K562 (cell line): ENCODE results near the gene NOP16. TPM values are rescaled to one million over a fixed set of nuclear protein-coding genes. Genes with fewer than 3 reads are reported as not detected.

Experiments used
- ARID4B ChIP-seq: sonication (generic); formaldehyde crosslinking; IDR thresholded peaks from 2 replicates; pipeline ENCODE4 v1.8.0; 2022; ENCODE audit warnings: mild to moderate bottlenecking, missing genetic modification reagents
- ATF1 ChIP-seq, 2 experiments: fragments of 450-650 bp in 1 of 2; IDR thresholded peaks; 2 replicates each; pipeline ENCODE4 v1.6.1; 2016; ENCODE audit warnings: missing compliant biosample characterization in 1 of 2, missing genetic modification characterization in 1 of 2
- CXXC5 ChIP-seq: fragments of 250-450 bp; sonication (Bioruptor Pico); IDR thresholded peaks from 2 replicates; pipeline ENCODE4 v1.8.0; 2022; ENCODE audit warnings: inconsistent platforms, mild to moderate bottlenecking, moderate library complexity
- ELF1 ChIP-seq: fragments of 200-800 bp; sonication (Bioruptor generic); IDR thresholded peaks from 2 replicates; pipeline ENCODE4 v1.6.1; 2016; ENCODE audit warnings: missing genetic modification characterization, missing compliant biosample characterization
- GTF3C2 ChIP-seq: IDR thresholded peaks from 3 replicates; pipeline ENCODE4 v1.6.1; 2011; ENCODE audit warnings: borderline replicate concordance, mild to moderate bottlenecking, moderate library complexity; ENCODE audit not compliant: insufficient read length; ENCODE audit errors: extremely low read depth
- HLTF ChIP-seq: fragments of 450-650 bp; IDR thresholded peaks from 2 replicates; pipeline ENCODE4 v1.6.1; 2016
- HNRNPK ChIP-seq: fragments of 200-400 bp; formaldehyde crosslinking; IDR thresholded peaks from one replicate; pipeline ENCODE4 v1.6.1; 2018; ENCODE audit warnings: mild to moderate bottlenecking, low read depth, low read length; ENCODE audit not compliant: poor library complexity, severe bottlenecking
- JUND ChIP-seq, 2 experiments: IDR thresholded peaks; 2 replicates in 1 of 2; 3 replicates in 1 of 2; pipeline ENCODE4 v1.6.1; 2011; ENCODE audit warnings: borderline replicate concordance in 2 of 2, low read depth in 2 of 2, low read length in 2 of 2, improper control_type of control experiment in 1 of 2, missing biosample characterization in 1 of 2, missing genetic modification characterization in 1 of 2, missing genetic modification reagents in 1 of 2
- PTTG1 ChIP-seq: fragments of 450-650 bp; IDR thresholded peaks from 2 replicates; pipeline ENCODE4 v1.6.1; 2016; ENCODE audit warnings: low read depth, mild to moderate bottlenecking, missing genetic modification characterization, missing compliant biosample characterization
- SNRNP70 ChIP-seq: fragments of 200-400 bp; formaldehyde crosslinking; optimal IDR thresholded peaks from 2 replicates; pipeline ENCODE3; 2017; ENCODE audit warnings: low read depth, low read length
- U2AF2 ChIP-seq: fragments of 200-400 bp; formaldehyde crosslinking; optimal IDR thresholded peaks from 2 replicates; pipeline ENCODE3; 2017; ENCODE audit warnings: low read depth, mild to moderate bottlenecking, low read length
- ZNF311 ChIP-seq: fragments of 250-450 bp; sonication (Bioruptor Pico); IDR thresholded peaks from 2 replicates; pipeline ENCODE4 v1.4.0; 2020; ENCODE audit warnings: mild to moderate bottlenecking, moderate library complexity
- ZNF780A ChIP-seq: fragments of 250-450 bp; sonication (Bioruptor Pico); IDR thresholded peaks from 2 replicates; pipeline ENCODE4 v1.5.0; 2021; ENCODE audit warnings: mild to moderate bottlenecking
- polyA plus RNA-seq, 8 experiments: library from polyadenylated mRNA; depleted of rRNA in 4 of 8; stranded (reverse) in 5 of 8; unstranded in 3 of 8; fragments of >200 nt; fragmentation: Nextera tagmentation in 2 of 8; fragmentation: Illumina TruSeq in 1 of 8; extraction: Ambion mirVana in 2 of 8; extraction: Trizol in 1 of 8; gene quantifications; 2 replicates each; pipeline versions ENCODE4 v1.2.1 to v1.2.3, GENCODE V29; 2011 to 2014; ENCODE audit warnings: inconsistent platforms in 1 of 8, missing spikeins in 1 of 8
- total RNA-seq, 7 experiments: library from RNA; depleted of rRNA in 6 of 7; stranded (reverse); fragments of >200 nt in 6 of 7; fragmentation: Illumina TruSeq in 2 of 7; extraction: Trizol in 2 of 7; gene quantifications; 2 replicates each; pipeline versions ENCODE4 v1.2.1 to v1.2.3, GENCODE V29; 2011 to 2021; ENCODE audit warnings: low replicate concordance in 1 of 7
- TF ChIP-seq, protein P1 (sequence below): fragments of 450-650 bp; formaldehyde crosslinking; IDR thresholded peaks from 2 replicates; pipeline ENCODE4 v1.4.0; 2022; ENCODE audit warnings: mild to moderate bottlenecking, moderate library complexity
- TF ChIP-seq, protein P2 (sequence below): fragments of 450-650 bp; IDR thresholded peaks from 2 replicates; pipeline ENCODE4 v1.6.1; 2016; ENCODE audit warnings: mild to moderate bottlenecking

Gene NOP16
- total and polyA plus RNA-seq, 9 of the 15 experiments (the other 6 are each of a cell fraction or from before 2014, with no cell fraction given): 92.5 to 342 (median 148) TPM

- TF ChIP-seq GTF3C2: no peak
- TF ChIP-seq, protein P1, sequence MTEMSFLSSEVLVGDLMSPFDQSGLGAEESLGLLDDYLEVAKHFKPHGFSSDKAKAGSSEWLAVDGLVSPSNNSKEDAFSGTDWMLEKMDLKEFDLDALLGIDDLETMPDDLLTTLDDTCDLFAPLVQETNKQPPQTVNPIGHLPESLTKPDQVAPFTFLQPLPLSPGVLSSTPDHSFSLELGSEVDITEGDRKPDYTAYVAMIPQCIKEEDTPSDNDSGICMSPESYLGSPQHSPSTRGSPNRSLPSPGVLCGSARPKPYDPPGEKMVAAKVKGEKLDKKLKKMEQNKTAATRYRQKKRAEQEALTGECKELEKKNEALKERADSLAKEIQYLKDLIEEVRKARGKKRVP (CRISPR knock-in tag): no peak
- TF ChIP-seq ELF1 (tag): no peak; the same call in 1 of the 2 replicates
- TF ChIP-seq SNRNP70: no peak
- no peak for TF ChIP-seq ARID4B (CRISPR knock-in tag)
- no peak for TF ChIP-seq U2AF2
- no peak; the same call in 1 of the 2 replicates for TF ChIP-seq CXXC5 (CRISPR knock-in tag)
- TF ChIP-seq HLTF: no peak
- TF ChIP-seq ZNF311 (CRISPR knock-in tag): no peak
- TF ChIP-seq HNRNPK: no peak
- no peak for TF ChIP-seq PTTG1 (tag)
- TF ChIP-seq ATF1 (CRISPR knock-in tag; IDR thresholded peaks at IDR 0.05): no peak
- no peak for TF ChIP-seq ATF1 (tag; IDR thresholded peaks at IDR 0.05)
- TF ChIP-seq, protein P2, sequence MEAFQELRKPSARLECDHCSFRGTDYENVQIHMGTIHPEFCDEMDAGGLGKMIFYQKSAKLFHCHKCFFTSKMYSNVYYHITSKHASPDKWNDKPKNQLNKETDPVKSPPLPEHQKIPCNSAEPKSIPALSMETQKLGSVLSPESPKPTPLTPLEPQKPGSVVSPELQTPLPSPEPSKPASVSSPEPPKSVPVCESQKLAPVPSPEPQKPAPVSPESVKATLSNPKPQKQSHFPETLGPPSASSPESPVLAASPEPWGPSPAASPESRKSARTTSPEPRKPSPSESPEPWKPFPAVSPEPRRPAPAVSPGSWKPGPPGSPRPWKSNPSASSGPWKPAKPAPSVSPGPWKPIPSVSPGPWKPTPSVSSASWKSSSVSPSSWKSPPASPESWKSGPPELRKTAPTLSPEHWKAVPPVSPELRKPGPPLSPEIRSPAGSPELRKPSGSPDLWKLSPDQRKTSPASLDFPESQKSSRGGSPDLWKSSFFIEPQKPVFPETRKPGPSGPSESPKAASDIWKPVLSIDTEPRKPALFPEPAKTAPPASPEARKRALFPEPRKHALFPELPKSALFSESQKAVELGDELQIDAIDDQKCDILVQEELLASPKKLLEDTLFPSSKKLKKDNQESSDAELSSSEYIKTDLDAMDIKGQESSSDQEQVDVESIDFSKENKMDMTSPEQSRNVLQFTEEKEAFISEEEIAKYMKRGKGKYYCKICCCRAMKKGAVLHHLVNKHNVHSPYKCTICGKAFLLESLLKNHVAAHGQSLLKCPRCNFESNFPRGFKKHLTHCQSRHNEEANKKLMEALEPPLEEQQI: no peak
- TF ChIP-seq JUND (IDR thresholded peaks at IDR 0.05; ENCODE audit: borderline replicate concordance, low read depth, low read length): no peak
- TF ChIP-seq JUND (tag; IDR thresholded peaks at IDR 0.05; ENCODE audit: borderline replicate concordance, low read depth, low read length): no peak
- TF ChIP-seq ZNF780A: no peak
These were observed 1.0 kb upstream of the NOP16 start (continued) for GRCh38 chr5:176389135-176390123.
